GM12875 (cell line): ENCODE measurements around the gene SMCHD1.

Experiments used
- H3K4me3 ChIP-seq: one replicate; pipeline ENCODE4 v1.5.1; 2011; ENCODE audit warnings: low read depth, low read length, control low read depth
- TF ChIP-seq, protein P1 (sequence below): IDR thresholded peaks from 2 replicates; pipeline ENCODE4 v1.5.1; 2011; ENCODE audit warnings: low read depth, mild to moderate bottlenecking, control low read depth, inconsistent platforms, low read length, moderate library complexity, borderline replicate concordance; ENCODE audit not compliant: insufficient read depth

SMCHD1 gene

GRCh38 chr18:2746274-2746673, 90.7 kb downstream of the SMCHD1 start:
- TF ChIP-seq, protein P1, sequence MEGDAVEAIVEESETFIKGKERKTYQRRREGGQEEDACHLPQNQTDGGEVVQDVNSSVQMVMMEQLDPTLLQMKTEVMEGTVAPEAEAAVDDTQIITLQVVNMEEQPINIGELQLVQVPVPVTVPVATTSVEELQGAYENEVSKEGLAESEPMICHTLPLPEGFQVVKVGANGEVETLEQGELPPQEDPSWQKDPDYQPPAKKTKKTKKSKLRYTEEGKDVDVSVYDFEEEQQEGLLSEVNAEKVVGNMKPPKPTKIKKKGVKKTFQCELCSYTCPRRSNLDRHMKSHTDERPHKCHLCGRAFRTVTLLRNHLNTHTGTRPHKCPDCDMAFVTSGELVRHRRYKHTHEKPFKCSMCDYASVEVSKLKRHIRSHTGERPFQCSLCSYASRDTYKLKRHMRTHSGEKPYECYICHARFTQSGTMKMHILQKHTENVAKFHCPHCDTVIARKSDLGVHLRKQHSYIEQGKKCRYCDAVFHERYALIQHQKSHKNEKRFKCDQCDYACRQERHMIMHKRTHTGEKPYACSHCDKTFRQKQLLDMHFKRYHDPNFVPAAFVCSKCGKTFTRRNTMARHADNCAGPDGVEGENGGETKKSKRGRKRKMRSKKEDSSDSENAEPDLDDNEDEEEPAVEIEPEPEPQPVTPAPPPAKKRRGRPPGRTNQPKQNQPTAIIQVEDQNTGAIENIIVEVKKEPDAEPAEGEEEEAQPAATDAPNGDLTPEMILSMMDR, result no peak
- H3K4me3 ChIP-seq, result no peak overlapping the region

GRCh38 chr18:2758309-2758708, 102.8 kb downstream of the SMCHD1 start:
- H3K4me3 ChIP-seq, result no peak overlapping the region
- TF ChIP-seq, protein P1, result no peak

GRCh38 chr18:2774669-2775068, 119.1 kb downstream of the SMCHD1 start:
- H3K4me3 ChIP-seq, result no peak overlapping the region
- TF ChIP-seq, protein P1, result no peak

- no peak overlapping the region for H3K4me3 ChIP-seq
- TF ChIP-seq, protein P1, result no peak
Measured at GRCh38 chr18:2776601-2777000, 121.1 kb downstream of the SMCHD1 start.

- TF ChIP-seq, protein P1, result no peak
- H3K4me3 ChIP-seq, result no peak overlapping the region
Measured at GRCh38 chr18:2777241-2777640, 121.7 kb downstream of the SMCHD1 start.

DNA sequence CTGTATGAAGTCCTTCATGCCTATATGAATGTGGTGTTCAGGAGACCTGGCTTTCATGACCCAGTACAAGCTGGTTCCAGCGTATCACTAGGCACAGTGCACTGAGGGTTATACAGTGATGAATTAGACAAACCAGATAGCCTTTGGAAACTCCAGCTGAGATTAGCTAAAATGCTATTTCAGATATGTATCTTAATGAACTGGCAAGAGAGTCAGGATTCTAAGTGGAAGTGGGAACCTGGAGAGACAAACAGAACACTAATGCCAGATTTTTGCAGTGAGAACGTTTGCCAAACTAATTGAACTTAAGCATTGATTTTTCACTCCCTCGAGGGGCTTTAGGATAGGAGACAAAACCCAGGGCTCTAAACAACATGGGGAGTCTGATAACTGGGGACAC, 125.2 kb downstream of the SMCHD1 start:
- H3K4me3 ChIP-seq, result no peak overlapping the region
- TF ChIP-seq, protein P1, result no peak

- TF ChIP-seq, protein P1, result no peak
- no peak overlapping the region for H3K4me3 ChIP-seq
Measured at GRCh38 chr18:2787225-2787624, 131.7 kb downstream of the SMCHD1 start.
